ENCODE data around the gene VSIG2.

The VSIG2 gene

DNA sequence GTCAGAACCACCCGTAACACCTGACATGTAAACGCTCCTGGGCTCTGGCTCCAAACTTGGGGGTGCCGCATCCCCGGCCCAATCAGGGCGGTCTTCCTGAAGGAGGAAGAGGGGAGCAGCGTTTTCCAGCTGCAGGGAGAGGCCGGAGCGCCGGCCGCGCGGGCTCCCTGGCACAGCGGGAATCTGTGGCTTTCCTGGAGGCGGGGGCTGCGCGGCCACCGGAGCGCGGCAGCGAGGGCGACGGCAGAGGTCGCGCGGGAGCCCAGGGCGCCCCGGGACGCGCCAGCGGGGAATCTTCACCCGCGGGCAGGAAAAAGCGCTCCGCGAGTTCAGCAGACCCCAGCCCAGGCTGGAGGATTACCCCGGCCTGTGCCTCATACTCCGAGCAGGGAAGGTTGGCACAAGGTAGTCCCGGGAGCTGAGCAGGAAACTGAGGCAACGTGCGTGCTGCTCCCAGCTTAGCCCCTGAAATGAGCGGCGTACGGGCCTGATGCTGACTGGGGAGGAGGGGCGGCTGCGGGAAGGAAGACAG lies 10.6 kb upstream of the VSIG2 start:
- peak; percentile 62 for DNase-seq

DNA sequence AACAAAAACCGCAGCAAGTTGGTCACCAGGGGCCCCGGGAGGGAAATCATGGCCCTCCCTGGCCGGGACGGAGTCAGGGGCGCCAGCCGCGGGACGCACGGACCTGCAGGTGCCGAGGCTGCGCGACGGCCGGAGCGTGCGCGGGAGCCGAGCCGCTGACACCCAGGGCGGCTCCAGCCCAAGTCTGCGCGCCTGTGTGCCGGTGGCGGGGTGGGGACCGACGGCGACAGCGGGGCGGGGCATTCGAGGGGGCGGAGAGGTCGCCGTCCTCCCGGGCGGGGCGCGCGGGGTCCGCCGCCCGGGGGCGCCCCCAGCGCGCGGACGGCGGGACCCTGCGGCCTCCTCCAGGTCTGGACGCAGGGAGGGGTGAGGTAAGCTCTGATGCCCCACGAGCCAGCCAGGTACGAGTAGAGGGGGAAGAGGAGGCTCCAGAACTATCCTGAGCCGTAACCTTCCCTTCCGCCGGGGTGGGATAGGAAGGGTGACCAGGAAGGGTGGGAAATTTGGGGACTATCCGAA lies 10.1 kb upstream of the VSIG2 start, which contains the start of gene ESAM:
Gene ESAM, minus strand, starts transcription at position 186 of the 519 bp plus-strand sequence. Its CDS starts 136 bp downstream, at position 50.
- DNase-seq = peak; percentile 76

GRCh38 chr11:124761301-124762104 lies 9.4 kb upstream of the VSIG2 start:
- no peak for DNase-seq

DNA sequence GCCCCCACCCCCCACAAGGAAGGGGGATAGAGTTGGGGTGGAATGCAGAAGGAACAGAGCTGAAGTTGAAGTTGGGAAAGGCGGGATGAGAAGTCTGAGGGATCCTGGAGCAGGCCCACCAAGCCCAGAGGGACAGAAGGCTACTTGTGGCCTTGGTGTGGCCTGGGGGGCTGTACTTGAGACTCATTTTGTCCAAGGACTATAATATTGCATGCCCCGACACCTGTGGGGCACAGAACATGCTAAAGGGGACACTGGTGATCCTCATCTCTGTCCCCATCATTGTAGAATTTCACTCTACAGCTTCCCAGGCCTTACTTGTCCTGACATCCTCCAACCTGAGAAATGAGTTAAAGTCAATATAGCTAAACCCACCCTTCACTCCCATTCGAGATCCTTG lies 8.8 kb upstream of the VSIG2 start:
- no peak for DNase-seq

DNA sequence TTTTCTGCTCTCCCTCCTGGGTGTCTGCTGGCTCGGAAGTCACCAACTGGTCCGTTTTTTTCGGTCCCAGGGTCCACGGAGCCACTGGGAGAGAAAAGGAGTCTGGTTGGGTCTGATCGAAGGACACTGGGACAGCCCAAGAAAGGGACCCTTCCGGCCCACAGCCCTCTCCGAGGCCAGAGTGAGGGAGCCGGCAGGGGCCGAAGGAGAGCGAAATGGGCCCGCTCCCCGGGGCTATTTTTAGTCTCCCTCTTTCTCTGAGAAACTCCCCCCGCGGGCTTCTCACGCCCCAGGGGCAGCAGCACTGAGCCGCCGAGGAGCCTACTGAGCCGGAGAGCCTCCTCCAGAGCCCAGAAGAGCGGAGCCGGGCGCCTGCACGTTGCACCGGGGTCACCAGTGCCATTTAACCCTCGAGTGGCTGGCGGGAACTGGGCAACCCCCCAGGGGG lies 8.2 kb upstream of the VSIG2 start:
- no peak for DNase-seq

- no peak for DNase-seq
Observed at GRCh38 chr11:124759266-124760204, 7.5 kb upstream of the VSIG2 start.

GRCh38 chr11:124758355-124759265 lies 6.6 kb upstream of the VSIG2 start:
- DNase-seq = peak; percentile 99

GRCh38 chr11:124757320-124757719 lies 5.3 kb upstream of the VSIG2 start:
- no peak for DNase-seq

DNA sequence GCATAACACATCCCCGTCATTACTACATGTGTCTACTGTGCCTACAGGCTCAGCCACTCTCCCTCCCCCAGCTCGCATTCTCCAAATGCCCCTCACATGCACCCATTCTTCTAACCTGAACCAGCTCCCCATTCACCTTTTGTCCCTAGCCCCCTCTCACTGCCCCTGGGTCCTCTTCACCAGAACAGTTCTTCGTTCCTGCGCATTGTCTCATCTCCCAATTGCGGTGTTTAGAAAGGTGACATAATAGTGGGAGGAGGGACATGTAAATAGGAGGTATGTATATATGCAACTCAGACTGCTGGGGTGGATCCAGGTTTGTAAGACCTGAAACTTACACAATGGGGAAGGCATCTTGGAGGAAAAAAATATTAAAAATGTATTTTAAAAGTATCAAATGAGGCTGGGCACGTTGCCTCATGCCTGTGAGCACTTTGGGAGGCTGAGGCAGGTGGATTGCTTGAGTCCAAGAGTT lies 4.7 kb upstream of the VSIG2 start:
- no peak for DNase-seq

- DNase-seq = no peak
Observed at GRCh38 chr11:124756033-124756752, 4.1 kb upstream of the VSIG2 start.

- DNase-seq = no peak
Observed at GRCh38 chr11:124754710-124755109, 2.7 kb upstream of the VSIG2 start.

GRCh38 chr11:124754309-124754708 lies 2.3 kb upstream of the VSIG2 start:
- DNase-seq = no peak

- DNase-seq = no peak
Observed at GRCh38 chr11:124753624-124754023, 1.6 kb upstream of the VSIG2 start.

DNA sequence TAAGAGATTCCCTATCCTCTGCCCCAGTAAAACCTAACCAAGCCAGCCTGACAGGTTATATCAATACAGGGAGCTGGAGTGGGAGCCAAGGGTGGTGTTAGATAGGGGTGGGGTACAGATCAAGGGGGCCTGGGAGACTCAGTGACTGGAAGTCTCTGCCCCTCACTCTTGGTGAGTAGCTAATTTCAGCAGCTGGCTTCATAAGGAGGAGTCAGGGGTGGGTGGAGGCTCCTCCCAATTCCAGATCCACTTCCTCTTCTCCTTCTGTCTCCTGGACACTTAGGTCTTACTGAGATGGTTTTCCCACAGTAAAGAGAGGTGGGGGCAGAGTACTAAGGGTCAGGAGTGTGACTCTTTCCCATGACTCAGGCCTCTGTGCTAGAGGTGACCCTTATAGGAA lies 1.1 kb upstream of the VSIG2 start:
- peak; percentile 72 for DNase-seq

DNA sequence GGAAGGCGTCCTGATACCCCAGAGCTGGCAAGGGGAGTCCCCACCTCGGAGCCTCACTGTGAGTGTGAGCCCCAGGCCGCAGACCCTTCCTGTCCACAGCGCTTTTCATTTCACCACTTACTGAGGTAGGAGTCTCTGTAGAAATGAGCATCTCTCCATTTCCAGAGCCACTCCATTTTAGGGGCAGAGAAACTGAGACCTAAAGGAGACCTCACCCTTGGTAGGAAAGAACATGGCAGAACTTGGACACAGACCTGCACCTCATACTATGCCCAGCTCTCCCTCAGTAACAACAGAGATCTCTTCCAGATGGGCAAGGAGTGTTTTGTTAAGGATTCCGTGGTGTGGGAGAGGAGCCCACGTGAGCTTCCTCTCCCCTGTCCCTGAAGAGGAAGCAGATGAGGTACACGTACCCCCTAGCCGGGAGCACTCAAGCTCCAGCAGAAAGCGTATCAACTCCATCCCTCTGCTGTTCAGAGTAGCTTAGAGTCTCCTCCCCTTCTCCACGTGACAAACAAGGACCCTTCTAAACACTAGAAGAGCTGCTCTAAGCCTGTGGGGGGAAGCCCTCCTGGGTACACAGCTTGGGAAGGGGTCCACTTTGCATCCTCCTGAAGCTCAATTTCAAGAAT lies 532 bp upstream of the VSIG2 start:
- DNase-seq = no peak

DNA sequence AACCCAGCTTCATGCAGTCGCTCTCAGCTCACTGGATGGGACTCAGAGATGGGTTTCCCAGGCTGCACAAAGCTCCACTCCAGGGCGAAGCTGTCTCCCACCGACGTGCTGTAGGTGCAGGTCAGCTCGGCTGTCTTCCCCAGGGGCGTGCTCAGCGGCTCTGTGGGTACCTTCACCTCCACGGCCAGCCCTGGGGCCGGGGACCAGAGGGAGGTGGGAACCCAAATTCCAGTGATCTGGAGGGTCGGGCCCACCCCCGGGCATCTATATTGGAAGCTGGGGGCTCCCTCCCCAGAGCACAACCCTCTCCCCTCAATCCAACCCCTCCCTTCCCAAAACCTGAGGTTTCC lies 689 bp downstream of the VSIG2 start:
- DNase-seq = no peak

DNA sequence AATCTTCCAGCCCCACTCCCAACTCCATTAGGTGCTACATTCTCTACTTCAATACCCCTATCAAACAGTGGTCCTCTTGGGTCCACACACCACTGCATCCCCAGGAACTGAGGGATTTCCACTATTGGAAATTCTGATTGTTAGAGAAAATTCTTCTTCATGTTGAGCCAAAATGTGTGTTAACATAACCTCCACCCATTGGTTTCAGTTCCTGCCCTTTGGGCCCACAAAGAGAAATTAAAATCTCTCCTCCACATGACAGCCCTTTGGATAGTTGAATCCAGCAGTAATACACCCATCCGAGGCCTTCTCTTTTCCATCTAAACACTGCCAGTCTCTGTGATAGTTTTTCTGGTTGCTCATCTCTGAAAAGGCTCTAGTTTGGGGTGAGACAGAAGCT lies 2.1 kb downstream of the VSIG2 start:
- DNase-seq = no peak

- peak; percentile 38 for DNase-seq
Observed at GRCh38 chr11:124748481-124749343, 3.3 kb downstream of the VSIG2 start.

GRCh38 chr11:124748100-124748418 lies 4.0 kb downstream of the VSIG2 start:
- no peak for DNase-seq

Data from OCI-M1 (cell line).